MM.1S (cell line): ENCODE results near the gene RAC3.

Experiments
- EZH2 ChIP-seq: fragments of 300-600 bp; sonication (generic); optimal IDR thresholded peaks from 2 replicates; pipeline ENCODE3; 2017; ENCODE audit warnings: low read depth, mild to moderate bottlenecking, antibody characterized with exemption, low read length, mixed read lengths
- EZH2phosphoT487 ChIP-seq: fragments of 300-600 bp; sonication (generic); IDR thresholded peaks from 2 replicates; pipeline ENCODE4 v1.6.1; 2018; ENCODE audit warnings: antibody characterized with exemption, low read length
- TF ChIP-seq, protein P1 (sequence below): fragments of 300-600 bp; sonication (generic); IDR thresholded peaks from 2 replicates; pipeline ENCODE4 v1.5.1; 2016; ENCODE audit warnings: antibody characterized with exemption, low read length, mixed read lengths

GRCh38 chr17:82022310-82022980, 9.0 kb upstream of the RAC3 start, which contains the start of gene CENPX:
- TF ChIP-seq, protein P1, sequence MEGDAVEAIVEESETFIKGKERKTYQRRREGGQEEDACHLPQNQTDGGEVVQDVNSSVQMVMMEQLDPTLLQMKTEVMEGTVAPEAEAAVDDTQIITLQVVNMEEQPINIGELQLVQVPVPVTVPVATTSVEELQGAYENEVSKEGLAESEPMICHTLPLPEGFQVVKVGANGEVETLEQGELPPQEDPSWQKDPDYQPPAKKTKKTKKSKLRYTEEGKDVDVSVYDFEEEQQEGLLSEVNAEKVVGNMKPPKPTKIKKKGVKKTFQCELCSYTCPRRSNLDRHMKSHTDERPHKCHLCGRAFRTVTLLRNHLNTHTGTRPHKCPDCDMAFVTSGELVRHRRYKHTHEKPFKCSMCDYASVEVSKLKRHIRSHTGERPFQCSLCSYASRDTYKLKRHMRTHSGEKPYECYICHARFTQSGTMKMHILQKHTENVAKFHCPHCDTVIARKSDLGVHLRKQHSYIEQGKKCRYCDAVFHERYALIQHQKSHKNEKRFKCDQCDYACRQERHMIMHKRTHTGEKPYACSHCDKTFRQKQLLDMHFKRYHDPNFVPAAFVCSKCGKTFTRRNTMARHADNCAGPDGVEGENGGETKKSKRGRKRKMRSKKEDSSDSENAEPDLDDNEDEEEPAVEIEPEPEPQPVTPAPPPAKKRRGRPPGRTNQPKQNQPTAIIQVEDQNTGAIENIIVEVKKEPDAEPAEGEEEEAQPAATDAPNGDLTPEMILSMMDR = no peak
- TF ChIP-seq EZH2 = no peak
- no peak for TF ChIP-seq EZH2phosphoT487
